ENCODE results near the gene CTNND2.

DNA sequence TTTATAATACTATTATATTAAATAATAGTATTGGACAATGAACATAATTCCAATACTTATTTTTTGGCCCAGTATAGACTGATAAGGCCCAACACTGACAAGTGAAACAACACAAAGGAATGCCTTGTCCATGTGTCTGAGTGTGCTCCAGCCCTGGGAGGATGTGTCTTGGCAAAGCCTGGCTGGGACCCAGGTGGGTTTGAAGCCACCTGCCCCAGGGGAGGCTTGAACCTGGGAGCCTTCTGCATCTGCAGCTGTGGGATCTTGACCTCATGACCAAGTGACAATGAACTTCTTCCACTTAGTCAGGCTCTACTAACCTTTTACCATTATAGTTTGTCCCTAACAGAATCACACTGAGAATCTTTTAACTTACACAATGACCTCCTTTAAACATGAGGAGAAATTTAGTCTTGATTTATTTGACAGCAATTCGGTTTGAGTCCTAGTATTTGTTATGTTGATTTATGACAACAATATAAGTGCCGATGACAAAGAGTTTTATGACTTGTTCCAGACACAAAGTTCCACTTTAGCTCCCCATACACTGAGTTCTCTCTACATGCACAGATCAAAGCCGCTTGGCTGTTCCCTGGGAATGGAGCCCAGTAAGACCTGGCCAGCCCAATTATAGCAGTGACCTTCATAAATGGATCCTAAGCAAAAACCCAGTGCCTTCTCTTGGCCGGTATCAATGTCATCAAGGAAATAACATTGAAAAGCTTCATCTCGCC is 294.5 kb downstream of the CTNND2 start:
- TF ChIP-seq EZH2 (IDR thresholded peaks at IDR 0.05) (no peak), CTCF (IDR thresholded peaks at IDR 0.05) (no peak), EZH2phosphoT487 (IDR thresholded peaks at IDR 0.05) (no peak)
